Activated T-helper 17 cell treated with anti-CD3 and anti-CD28 coated beads, Interleukin-2, amount 50 U/mL, for 72 hours (primary cell): ENCODE results near the gene DCLRE1C. TPM values are rescaled to one million over a fixed set of nuclear protein-coding genes. Genes with fewer than 3 reads are reported as not detected.

Experiments
- total RNA-seq, 2 donors: library from RNA; stranded (reverse); gene quantifications; one replicate each; pipeline ENCODE4 v1.2.3, GENCODE V29; 2022

DCLRE1C gene
- total RNA-seq, 2 donors from 2014 or later: 16.5 to 20.1 TPM

Other genes starting within 250 kb of the DCLRE1C start
- gene FAM107B, start 179.2 kb downstream of the DCLRE1C start, total RNA-seq: 100 to 1,000 TPM; 143 to 188 TPM
- gene CDNF, start 116.1 kb downstream of the DCLRE1C start, total RNA-seq: 1 to 10 TPM in 1 of 2 donors, under 1 TPM in 1; 0.58 to 1.5 TPM
- 10 to 100 TPM; 23.3 to 40.9 TPM for gene HSPA14, start 115.8 kb downstream of the DCLRE1C start, total RNA-seq
- gene MSANTD7, start 115.8 kb downstream of the DCLRE1C start, total RNA-seq: 10 to 100 TPM; 15.7 to 23.4 TPM
- gene SUV39H2, start 75.2 kb downstream of the DCLRE1C start, total RNA-seq: 10 to 100 TPM; 24.0 to 38.4 TPM
- gene MEIG1, start 5.3 kb upstream of the DCLRE1C start, total RNA-seq: under 1 TPM in 1 of 2 donors, not detected in 1; 0.48 TPM
- 1 to 10 TPM; 1.3 to 6.6 TPM for gene OLAH, start 89.8 kb upstream of the DCLRE1C start, total RNA-seq
- 1 to 10 TPM; 1.5 to 3.1 TPM for gene ACBD7, start 134.7 kb upstream of the DCLRE1C start, total RNA-seq
- 10 to 100 TPM in 1 of 2 donors, 1 to 10 TPM in 1; 9.3 to 18.3 TPM for gene RPP38, start 143.3 kb upstream of the DCLRE1C start, total RNA-seq
- 10 to 100 TPM; 18.4 to 35.6 TPM for gene NMT2, start 214.6 kb upstream of the DCLRE1C start, total RNA-seq